ENCODE data around the gene PPP2R2C.

The PPP2R2C gene

GRCh38 chr4:6277935-6278800 lies 194.2 kb downstream of the PPP2R2C start:
- TF ChIP-seq, protein P1, sequence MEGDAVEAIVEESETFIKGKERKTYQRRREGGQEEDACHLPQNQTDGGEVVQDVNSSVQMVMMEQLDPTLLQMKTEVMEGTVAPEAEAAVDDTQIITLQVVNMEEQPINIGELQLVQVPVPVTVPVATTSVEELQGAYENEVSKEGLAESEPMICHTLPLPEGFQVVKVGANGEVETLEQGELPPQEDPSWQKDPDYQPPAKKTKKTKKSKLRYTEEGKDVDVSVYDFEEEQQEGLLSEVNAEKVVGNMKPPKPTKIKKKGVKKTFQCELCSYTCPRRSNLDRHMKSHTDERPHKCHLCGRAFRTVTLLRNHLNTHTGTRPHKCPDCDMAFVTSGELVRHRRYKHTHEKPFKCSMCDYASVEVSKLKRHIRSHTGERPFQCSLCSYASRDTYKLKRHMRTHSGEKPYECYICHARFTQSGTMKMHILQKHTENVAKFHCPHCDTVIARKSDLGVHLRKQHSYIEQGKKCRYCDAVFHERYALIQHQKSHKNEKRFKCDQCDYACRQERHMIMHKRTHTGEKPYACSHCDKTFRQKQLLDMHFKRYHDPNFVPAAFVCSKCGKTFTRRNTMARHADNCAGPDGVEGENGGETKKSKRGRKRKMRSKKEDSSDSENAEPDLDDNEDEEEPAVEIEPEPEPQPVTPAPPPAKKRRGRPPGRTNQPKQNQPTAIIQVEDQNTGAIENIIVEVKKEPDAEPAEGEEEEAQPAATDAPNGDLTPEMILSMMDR (IDR thresholded peaks at IDR 0.05; ENCODE audit: extremely low read depth, insufficient read depth, missing control alignments), result no peak
- in situ Hi-C loops (cut with MboI; ENCODE audit: low pct_unique_long_range_greater_than_20kb, low sequenced_read_pairs, unreplicated experiment), result no loop called here
- no peak for DNase-seq (ENCODE audit: low spot score)

DNA sequence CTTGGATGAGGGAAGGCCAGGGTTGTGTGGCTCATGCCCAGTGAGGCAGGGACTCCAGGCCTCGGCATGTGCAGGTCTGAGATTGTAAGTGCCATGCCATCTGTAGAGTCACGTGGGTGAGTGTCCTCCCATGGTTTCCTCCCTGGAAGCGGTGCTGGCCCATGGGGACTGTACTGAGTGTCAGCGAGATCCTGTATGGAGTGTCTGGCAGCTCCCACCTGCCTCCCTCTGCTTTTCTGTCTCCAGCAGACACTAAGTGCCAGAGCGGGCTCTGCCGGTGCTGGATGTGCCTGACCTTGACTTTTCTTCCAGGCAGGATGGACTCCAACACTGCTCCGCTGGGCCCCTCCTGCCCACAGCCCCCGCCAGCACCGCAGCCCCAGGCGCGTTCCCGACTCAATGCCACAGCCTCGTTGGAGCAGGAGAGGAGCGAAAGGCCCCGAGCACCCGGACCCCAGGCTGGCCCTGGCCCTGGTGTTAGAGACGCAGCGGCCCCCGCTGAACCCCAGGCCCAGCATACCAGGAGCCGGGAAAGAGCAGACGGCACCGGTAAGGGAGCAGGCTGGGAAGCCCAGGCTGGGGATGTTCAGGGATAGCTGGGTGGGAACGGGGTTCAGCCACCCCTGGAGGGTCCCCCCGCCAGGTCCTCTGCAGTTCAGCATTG lies 195.1 kb downstream of the PPP2R2C start:
- TF ChIP-seq, protein P1 (IDR thresholded peaks at IDR 0.05; ENCODE audit: extremely low read depth, insufficient read depth, missing control alignments), result no peak
- in situ Hi-C loops (cut with MboI; ENCODE audit: low pct_unique_long_range_greater_than_20kb, low sequenced_read_pairs, unreplicated experiment), result no loop called here
- DNase-seq (ENCODE audit: low spot score), result no peak

- no peak for DNase-seq (ENCODE audit: low spot score)
- TF ChIP-seq, protein P1 (IDR thresholded peaks at IDR 0.05; ENCODE audit: extremely low read depth, insufficient read depth, missing control alignments), result no peak
- in situ Hi-C loops (cut with MboI; ENCODE audit: low pct_unique_long_range_greater_than_20kb, low sequenced_read_pairs, unreplicated experiment), result no loop called here
Observed at GRCh38 chr4:6275898-6276806, 196.3 kb downstream of the PPP2R2C start.

DNA sequence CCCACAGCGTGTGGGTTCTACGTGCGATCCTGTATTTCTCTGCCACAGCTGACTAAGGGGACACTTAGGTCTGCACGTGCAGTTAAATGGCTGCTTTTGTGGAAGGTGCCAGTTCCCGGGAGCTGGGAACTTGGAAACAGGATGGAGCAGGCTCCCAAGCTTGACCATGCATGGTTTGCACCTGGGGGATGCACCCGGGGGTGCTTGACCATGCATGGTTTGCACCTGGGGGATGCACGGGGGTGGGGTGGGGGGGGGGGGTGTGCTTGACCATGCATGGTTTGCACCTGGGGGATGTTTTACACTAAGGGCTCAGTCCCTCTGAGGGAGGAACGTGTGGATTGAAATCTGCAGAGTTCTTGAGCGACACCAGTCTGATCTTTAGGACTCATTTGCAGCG lies 197.1 kb downstream of the PPP2R2C start:
- no peak for DNase-seq (ENCODE audit: low spot score)
- TF ChIP-seq, protein P1 (IDR thresholded peaks at IDR 0.05; ENCODE audit: extremely low read depth, insufficient read depth, missing control alignments), result no peak
- in situ Hi-C loops (cut with MboI; ENCODE audit: low pct_unique_long_range_greater_than_20kb, low sequenced_read_pairs, unreplicated experiment), result no loop called here

GRCh38 chr4:6273661-6273990 lies 198.8 kb downstream of the PPP2R2C start:
- no peak for DNase-seq (ENCODE audit: low spot score)
- TF ChIP-seq, protein P1 (IDR thresholded peaks at IDR 0.05; ENCODE audit: extremely low read depth, insufficient read depth, missing control alignments), result no peak
- in situ Hi-C loops (cut with MboI; ENCODE audit: low pct_unique_long_range_greater_than_20kb, low sequenced_read_pairs, unreplicated experiment), result no loop called here

Data from GM13977 (cell line).